Peyer's patch (tissue), 4 donors: ENCODE results near the gene ELF5. TPM values are rescaled to one million over a fixed set of nuclear protein-coding genes. Genes with fewer than 3 reads are reported as not detected.

Experiments
- DNase-seq, 3 donors: peaks; one replicate each; pipeline ENCODE4 v3.0.0-alpha.2; 2017 to 2019
- H3K27ac ChIP-seq, 4 donors: fragments of 200-600 bp; sonication (generic); one replicate each; pipeline ENCODE4 v1.5.1; 2016 to 2019
- H3K27me3 ChIP-seq, 2 donors: fragments of 200-600 bp; sonication (generic); one replicate each; pipeline ENCODE4 v1.5.1; 2019
- H3K36me3 ChIP-seq, 3 donors: fragments of 200-600 bp; sonication (generic); one replicate each; pipeline ENCODE4 v1.5.1; 2016 to 2019
- H3K4me1 ChIP-seq, 4 donors: fragments of 200-600 bp; sonication (generic); one replicate each; pipeline ENCODE4 v1.5.1; 2016 to 2019
- H3K4me3 ChIP-seq, 4 donors: fragments of 200-600 bp; sonication (generic); 1 replicate in 3 of 4; 2 replicates in 1 of 4; pipeline ENCODE4 v1.5.1; 2016 to 2019; ENCODE audit warnings: mild to moderate bottlenecking in 1 of 4
- H3K9me3 ChIP-seq, 4 donors: fragments of 200-600 bp; sonication (generic); one replicate each; pipeline ENCODE4 v1.5.1; 2016 to 2019; ENCODE audit warnings: mild to moderate bottlenecking in 1 of 4
- POLR2A ChIP-seq, 2 donors: fragments of 450-650 bp; IDR thresholded peaks; one replicate each; pipeline ENCODE4 v1.5.1; 2017; ENCODE audit warnings: antibody characterized with exemption in 2 of 2, mild to moderate bottlenecking in 2 of 2, moderate library complexity in 2 of 2
- total RNA-seq, 4 donors: library from RNA; depleted of rRNA; stranded (reverse); fragments of >200 nt; gene quantifications; one replicate each; pipeline ENCODE4 v1.1.0, GENCODE V29; 2016
- TF ChIP-seq, protein P1 (sequence below), 6 experiments: fragments of 450-650 bp in 4 of 6; fragments of 200-600 bp in 2 of 6; sonication (generic) in 1 of 6; IDR thresholded peaks; one replicate each; pipeline ENCODE4 v1.5.1; 2017 to 2019; ENCODE audit warnings: antibody characterized with exemption in 6 of 6, mild to moderate bottlenecking in 3 of 6, moderate library complexity in 1 of 6

ELF5 gene
- total RNA-seq, 4 donors from 2014 or later, result not detected

DNA sequence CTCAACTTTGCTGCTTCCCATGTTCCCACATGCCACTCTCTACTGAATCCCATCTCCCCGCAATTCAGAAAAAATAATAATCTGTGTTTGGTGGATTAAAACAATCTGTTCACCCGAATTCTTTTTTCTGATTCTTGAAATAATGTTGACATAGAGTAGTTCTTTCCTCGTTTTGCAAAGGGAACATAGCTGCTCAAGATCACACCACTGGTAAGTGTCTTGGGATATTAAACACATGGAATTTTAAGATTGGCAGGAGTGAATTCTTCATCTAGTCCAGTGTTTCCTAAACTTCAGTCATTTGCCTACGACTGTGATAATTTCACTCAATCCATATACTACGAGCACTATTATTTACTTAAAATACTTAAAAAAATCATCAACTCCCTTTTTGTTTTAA, 6.0 kb downstream of the ELF5 start:
- H3K27me3 ChIP-seq, result no peaks in the 10 kb centered on the region

DNA sequence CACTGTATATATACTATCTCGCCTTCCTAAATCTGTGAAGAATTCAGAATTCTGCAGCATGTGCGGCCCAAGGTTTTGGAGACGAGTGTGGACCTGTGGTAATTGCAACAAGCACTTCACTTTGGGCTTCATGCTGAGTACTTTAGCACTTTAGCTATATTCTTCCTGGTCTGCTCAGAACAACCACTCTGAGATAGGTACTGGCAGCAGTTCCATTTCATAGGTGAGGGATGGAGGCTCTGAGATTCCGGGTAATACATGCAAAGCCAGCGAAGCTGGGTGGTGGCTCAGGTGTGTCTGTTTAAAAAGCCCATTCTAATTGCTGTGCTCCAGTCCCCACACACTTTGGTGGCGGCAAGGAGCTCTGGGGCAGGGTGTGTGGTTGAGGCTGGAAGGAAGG, 6.4 kb downstream of the ELF5 start:
- no peak overlapping the region for H3K4me3 ChIP-seq
- DNase-seq, result no peak
- TF ChIP-seq, protein P1, sequence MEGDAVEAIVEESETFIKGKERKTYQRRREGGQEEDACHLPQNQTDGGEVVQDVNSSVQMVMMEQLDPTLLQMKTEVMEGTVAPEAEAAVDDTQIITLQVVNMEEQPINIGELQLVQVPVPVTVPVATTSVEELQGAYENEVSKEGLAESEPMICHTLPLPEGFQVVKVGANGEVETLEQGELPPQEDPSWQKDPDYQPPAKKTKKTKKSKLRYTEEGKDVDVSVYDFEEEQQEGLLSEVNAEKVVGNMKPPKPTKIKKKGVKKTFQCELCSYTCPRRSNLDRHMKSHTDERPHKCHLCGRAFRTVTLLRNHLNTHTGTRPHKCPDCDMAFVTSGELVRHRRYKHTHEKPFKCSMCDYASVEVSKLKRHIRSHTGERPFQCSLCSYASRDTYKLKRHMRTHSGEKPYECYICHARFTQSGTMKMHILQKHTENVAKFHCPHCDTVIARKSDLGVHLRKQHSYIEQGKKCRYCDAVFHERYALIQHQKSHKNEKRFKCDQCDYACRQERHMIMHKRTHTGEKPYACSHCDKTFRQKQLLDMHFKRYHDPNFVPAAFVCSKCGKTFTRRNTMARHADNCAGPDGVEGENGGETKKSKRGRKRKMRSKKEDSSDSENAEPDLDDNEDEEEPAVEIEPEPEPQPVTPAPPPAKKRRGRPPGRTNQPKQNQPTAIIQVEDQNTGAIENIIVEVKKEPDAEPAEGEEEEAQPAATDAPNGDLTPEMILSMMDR (IDR thresholded peaks at IDR 0.05), result no peak
- H3K27ac ChIP-seq, result no peak overlapping the region
- no peaks in the 10 kb centered on the region for H3K9me3 ChIP-seq
- no peaks in the 10 kb centered on the region for H3K27me3 ChIP-seq
- no peaks in the 10 kb centered on the region for H3K36me3 ChIP-seq
- H3K4me1 ChIP-seq, result no peaks in the 10 kb centered on the region

More for the DNA sequence above, 6.0 kb downstream of the ELF5 start:
- DNase-seq, result no peak
- Histone ChIP-seq H3K27ac (no peak overlapping the region), H3K4me3 (no peak overlapping the region), H3K9me3 (no peaks in the 10 kb centered on the region), H3K4me1 (no peaks in the 10 kb centered on the region), H3K36me3 (no peaks in the 10 kb centered on the region)
- TF ChIP-seq, protein P1 (IDR thresholded peaks at IDR 0.05), result no peak
- TF ChIP-seq POLR2A (IDR thresholded peaks at IDR 0.05), result no peak

DNA sequence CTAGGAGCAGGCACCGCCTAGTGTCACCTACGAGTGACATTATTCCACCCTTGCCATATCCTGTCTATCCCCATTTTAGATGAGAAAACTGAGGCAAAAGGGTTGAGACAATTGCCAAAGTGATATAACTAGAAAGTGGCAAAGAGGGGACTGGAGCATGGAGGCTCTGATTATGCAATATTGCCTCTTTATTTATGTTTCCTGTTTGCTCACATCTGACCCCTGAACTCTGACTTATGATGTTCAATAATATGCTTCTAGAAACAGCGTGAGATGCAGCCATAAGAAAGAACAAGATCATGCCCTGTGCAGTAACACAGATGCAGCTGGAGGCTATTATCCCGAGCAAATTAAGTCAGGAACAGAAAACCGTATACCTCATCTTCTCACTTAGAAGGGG, 7.7 kb downstream of the ELF5 start:
- no peak for DNase-seq
- TF ChIP-seq POLR2A (IDR thresholded peaks at IDR 0.05), result no peak
- TF ChIP-seq, protein P1 (IDR thresholded peaks at IDR 0.05), result no peak
- Histone ChIP-seq H3K36me3 (no peaks in the 10 kb centered on the region), H3K9me3 (no peaks in the 10 kb centered on the region), H3K4me1 (no peaks in the 10 kb centered on the region), H3K4me3 (no peak overlapping the region), H3K27me3 (no peaks in the 10 kb centered on the region), H3K27ac (no peak overlapping the region)

DNA sequence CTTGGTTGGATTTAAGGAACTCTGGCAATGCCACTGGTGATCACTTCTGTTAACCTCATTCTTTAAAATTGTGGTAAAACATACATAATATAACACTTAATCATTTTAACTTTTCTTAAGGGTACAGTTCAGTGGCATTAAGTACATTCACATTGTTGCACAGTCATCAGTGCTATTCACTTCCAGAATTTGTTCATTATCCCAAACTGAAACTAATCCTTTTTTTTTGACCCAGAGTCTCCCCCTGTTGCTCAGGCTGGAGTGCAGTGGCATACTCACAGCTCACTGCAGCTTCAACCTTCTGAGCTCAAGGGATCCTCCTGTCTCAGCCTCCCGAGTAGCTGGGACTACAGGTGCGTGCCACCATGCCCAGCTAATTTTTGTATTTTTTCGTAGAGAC, 10.6 kb downstream of the ELF5 start:
- no peaks in the 10 kb centered on the region for H3K4me1 ChIP-seq
- H3K36me3 ChIP-seq, result no peaks in the 10 kb centered on the region
- no peak overlapping the region for H3K4me3 ChIP-seq
- H3K27me3 ChIP-seq, result no peaks in the 10 kb centered on the region
- no peak overlapping the region for H3K27ac ChIP-seq
- DNase-seq, result no peak
- no peaks in the 10 kb centered on the region for H3K9me3 ChIP-seq
- TF ChIP-seq, protein P1 (IDR thresholded peaks at IDR 0.05), result no peak
- TF ChIP-seq POLR2A (IDR thresholded peaks at IDR 0.05), result no peak

DNA sequence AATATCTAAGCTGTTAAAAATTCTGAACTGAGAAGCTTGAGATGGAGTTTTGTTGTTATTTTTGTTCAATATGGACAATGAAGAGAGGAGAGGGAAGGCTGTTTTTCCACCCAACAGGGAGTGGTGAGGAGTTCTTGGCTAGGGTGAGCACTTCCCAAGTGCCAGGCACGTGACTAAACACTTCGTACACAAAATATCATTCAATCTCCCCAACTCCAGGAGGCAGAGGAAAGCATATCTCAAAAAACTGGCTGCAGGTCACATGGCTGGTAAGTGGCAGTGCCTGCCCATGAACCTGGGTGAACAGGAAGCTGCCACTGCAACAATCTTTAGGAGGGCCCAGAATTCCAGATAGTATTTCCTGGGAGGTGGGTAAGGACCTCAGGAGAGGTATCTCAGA, 11.6 kb downstream of the ELF5 start:
- no peak for TF ChIP-seq POLR2A (IDR thresholded peaks at IDR 0.05)
- TF ChIP-seq, protein P1 (IDR thresholded peaks at IDR 0.05), result no peak
- Histone ChIP-seq H3K36me3 (no peaks in the 10 kb centered on the region), H3K9me3 (no peaks in the 10 kb centered on the region), H3K27me3 (no peaks in the 10 kb centered on the region), H3K4me1 (no peaks in the 10 kb centered on the region), H3K4me3 (no peak overlapping the region), H3K27ac (no peak overlapping the region)
- no peak for DNase-seq

DNA sequence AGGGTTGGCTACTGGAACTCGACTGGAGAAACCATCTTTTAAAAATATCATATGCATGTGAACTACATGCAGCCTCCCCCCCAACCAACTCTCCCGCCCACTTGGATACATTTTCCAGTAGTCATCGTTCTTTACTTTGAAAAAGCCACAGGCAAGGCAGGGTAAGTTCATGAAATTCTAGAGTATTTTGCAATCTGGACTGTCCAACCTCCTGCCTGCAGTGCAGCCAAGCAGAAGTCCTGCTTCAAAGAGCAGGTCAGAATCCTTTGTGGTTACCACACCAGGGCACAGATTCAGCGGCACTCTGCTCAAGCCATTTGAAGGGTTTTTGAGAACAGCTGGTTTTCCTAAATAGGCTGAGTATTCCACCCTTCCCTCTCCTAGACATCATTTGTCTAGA, 12.1 kb downstream of the ELF5 start:
- DNase-seq, result no peak
- TF ChIP-seq, protein P1 (IDR thresholded peaks at IDR 0.05), result no peak
- TF ChIP-seq POLR2A (IDR thresholded peaks at IDR 0.05), result no peak
- Histone ChIP-seq H3K4me1 (no peaks in the 10 kb centered on the region), H3K4me3 (no peak overlapping the region), H3K36me3 (no peaks in the 10 kb centered on the region), H3K9me3 (no peaks in the 10 kb centered on the region), H3K27ac (no peak overlapping the region), H3K27me3 (no peaks in the 10 kb centered on the region)
